GM19025 (cell line): ENCODE results near the gene CLN5.
"Not testable (repeated sequence)": the region's sequence is repeated elsewhere in the genome, so short reads cannot be mapped to it uniquely, and the experiment has no call there.

Source experiments
- ATAC-seq: cut with Tn5 transposase; IDR thresholded peaks from one replicate; pipeline ENCODE4 v1.9.1; 2021; ENCODE audit warnings: mild to moderate bottlenecking, low read depth, moderate library complexity; ENCODE audit not compliant: unreplicated experiment

CLN5 gene

DNA sequence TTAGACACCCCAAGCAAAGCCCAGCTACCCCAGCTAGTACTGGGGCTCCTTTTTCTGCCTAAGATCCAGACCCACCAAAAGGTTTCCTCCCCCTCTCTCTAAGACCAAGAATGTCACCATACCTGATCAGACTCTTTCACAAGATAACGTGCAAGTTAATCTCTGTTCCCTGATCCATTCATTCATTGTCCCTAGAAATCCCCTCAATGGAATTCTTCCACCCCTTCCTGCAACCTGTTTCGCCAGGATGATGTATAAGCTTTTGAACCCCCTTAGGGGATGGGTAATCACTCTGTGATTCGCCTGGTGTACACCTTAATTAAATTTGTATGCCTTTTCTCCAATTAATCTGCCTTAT is 17.3 kb upstream of the CLN5 start:
- ATAC-seq: no peak

DNA sequence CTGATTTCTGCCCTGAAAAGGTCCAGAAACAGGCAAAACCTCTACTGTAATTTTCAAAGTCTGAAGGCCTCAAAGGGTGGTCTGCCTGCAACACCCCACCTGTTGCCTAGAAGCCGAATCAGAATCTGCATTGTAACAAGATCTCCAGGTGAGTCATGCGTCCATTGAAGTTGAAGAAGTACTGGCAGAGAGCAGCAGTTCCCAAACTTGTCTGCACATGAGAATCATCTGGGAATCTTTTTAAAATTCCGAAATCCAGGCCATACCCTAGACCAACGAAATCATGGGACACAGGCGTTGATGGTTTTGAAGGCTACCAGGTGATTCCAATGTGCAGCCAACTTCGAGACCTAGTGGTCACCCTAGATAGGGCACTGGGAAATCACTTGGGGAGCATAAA is 16.0 kb upstream of the CLN5 start:
- no peak for ATAC-seq

DNA sequence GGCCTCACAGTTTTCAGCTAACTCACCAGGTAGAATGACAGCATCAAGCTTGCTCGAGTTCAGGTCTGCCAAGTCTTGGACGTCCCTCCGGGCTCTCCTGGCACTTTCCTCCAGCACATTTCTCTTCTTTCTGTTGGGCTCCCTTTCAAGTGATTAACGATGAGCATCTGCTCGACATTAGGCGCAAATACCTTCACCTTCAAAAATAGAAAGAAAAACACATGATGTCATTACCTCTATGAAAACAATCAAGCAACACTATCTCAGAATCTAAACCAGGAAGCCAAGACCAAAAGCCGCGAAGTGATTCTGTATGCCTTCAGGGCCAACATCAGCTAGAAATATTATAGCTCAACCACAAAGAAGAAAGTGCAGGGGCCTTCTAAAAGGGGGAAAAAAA is 15.4 kb upstream of the CLN5 start:
- no peak for ATAC-seq

DNA sequence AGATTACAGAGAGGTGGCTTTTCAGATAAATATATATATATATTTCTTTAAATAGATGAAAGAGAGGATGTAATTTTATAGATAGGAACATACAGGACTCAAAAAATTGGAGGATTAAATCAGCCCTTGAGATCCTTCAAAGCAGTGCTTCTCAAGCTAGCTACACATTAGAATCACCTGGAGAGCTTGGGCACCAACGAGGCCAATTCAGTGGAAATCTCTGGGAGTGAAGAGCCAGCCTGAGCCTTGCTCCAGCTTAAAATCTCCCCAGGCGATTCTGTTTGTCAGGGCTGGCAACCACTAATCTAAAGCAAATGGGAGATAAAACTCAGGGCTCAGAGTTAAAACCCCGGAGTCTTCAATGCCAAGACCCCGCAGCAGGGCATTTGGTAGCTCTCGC is 15.0 kb upstream of the CLN5 start:
- ATAC-seq: no peak

DNA sequence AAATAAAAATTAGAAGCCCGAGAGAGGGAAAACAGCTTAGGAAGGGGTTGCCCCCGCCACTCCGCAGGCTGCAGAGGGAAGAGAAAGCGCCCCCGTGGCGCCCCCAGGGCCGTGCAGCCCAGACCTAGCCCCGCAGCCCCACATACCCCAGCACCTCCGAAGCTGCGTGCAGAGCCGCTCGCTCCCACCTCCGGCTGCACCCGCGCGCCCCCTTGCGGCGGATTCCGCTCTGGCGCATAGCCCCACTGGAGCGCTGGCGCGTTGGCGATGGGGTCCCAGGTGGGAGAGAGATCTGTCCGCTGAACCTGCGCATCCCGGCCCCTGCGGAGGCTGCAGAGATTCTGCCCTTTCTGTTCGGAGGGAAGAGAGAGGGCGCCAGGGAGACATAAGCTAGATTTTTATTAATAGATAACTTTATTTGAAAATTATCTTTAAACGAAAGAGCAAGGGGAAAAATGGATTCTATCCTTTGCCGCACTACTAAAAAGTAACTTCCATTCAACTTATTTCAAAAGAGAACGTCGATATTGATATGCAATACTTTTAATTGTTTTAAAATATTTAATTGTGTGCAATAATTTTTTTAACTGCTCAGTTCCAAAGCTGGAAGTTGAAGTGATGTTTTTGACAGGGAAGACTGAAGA is 11.7 kb upstream of the CLN5 start:
- ATAC-seq: peak; percentile 99

DNA sequence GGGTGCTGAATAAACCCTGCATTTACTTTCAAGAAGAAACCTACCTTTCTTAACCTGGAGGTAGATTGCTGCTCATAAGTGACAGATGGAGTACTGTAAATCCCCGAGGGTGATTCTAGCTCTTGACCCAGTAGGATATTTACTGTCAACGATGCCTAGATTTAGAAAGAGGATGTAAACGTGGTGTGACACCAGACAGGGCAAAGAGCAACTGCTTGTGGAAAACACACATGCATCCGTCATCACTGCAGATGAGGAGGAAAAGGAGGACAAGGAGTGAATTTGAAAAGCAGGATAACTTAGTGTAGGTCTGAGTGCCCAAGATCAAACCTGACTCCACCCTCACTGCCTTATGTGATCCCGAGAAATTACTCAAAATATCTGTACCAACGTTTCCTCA is 9.8 kb upstream of the CLN5 start:
- ATAC-seq: no peak

DNA sequence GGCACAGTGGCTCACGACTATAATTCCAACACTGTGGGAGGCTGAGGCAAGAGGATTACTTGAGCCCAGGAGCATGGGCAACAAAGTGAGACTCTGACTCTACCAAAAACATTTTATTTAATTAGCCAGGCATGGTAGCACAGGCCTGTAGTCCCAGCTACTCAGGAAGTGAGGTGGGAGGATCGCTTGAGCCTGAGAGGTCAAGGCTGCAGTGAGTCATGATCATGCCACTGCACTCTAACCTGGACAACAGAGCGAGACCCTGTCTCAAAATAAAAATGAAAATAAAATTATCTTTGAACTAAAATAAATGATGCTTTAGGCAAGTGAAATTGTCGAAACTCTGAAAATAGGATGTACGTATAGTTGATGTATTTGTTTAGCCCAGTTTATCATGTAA is 8.2 kb upstream of the CLN5 start:
- ATAC-seq: no peak

DNA sequence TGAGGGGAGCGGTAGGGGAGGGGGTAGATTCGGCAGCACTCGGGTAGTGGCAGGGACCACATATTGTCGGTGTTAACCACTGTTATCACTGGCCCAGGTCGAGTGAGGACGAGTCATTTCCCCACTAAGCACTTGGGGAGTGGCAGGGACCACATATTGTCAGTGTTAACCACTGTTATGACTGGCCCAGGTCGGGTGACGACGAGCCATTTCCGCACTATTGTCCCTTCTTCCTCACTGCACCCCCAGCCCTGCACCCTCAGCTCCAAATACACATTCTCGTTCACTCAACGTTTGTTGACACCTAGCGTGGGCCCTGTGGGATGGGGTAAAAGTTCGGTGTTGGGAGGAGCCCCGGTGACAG is 467 bp upstream of the CLN5 start:
- ATAC-seq: peak; percentile 45

DNA sequence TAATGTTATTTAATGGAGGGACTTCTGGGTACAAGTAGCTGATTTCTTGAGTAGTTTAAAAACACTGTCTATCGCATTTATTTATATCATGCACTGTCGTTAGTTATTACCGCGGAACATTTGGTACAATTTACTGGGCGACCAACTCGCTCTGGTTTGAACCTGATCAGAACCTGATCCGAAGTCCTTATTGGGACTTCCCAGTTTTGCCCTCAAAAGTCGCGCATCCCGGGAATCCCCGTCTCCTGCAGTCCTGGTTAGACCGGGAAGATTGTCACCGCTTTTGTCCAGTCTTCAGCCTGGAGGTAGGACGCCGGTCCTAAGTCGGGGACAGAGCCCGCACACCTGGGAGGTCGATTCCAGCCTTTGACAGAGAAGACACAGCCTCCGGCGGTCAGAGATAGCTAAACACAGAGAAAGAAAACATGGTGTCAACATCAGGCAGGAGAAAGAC is 694 bp downstream of the CLN5 start:
- ATAC-seq: no peak

DNA sequence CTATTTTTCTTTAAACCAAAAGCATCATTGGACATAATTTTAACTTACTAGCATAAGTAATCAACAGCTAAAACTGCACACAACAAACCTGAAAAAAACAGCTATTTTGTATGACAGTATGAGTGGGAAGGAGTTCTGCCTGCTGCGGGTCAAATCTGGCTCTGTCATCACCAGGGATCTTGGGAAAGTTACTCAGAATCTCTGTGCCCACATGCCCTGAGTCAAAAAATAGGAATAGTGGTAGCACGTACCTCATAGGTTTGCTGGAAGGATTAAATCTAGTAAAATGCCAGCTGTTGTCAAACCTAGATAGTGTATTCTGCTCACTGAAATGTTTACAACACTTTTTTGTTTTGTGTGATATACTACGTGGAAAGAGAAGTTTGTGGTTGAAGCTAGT is 1.1 kb downstream of the CLN5 start:
- no peak for ATAC-seq

DNA sequence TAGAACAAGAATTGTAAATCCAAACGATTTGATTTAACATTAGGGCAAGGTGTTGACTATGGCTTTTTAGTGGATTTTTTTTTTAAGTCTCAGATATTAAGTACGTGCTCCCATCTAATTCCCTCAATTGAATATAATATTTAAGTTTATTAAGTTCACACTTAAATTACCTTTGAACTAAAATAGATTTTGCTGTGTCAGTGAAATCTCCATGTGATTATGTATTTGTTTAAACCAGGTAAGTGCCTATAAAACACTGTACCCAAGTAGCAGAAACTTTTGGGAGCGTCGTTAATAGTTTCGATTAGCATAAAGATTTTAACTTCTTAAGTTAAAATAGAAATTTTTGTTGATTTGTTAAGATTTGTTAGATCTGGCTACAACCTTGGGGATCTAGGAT is 1.6 kb downstream of the CLN5 start:
- no peak for ATAC-seq

DNA sequence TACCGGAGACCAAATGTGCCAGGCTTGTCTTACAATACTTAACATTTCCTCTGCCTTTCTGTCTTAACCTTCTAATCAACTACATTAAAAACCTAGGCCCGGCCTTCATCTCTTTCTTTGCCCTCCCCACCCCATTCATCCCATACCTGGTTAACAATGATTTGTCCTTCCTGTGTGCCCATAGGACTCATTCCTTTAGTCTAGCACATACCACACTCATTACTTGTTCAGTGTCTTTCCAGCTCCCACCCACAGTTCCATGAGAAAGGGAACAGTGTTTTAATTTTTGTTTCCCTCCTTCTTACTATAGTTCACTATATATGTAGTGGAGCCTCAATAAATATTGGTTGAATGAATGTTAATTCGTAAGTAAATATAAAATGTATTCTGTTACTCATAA is 2.4 kb downstream of the CLN5 start:
- no peak for ATAC-seq

DNA sequence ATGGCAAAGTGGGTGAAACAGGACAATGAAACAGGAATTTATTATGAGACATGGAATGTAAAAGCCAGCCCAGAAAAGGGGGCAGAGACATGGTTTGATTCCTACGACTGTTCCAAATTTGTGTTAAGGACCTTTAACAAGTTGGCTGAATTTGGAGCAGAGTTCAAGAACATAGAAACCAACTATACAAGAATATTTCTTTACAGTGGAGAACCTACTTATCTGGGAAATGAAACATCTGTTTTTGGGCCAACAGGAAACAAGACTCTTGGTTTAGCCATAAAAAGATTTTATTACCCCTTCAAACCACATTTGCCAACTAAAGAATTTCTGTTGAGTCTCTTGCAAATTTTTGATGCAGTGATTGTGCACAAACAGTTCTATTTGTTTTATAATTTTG is 8.6 kb downstream of the CLN5 start:
- ATAC-seq: no peak

DNA sequence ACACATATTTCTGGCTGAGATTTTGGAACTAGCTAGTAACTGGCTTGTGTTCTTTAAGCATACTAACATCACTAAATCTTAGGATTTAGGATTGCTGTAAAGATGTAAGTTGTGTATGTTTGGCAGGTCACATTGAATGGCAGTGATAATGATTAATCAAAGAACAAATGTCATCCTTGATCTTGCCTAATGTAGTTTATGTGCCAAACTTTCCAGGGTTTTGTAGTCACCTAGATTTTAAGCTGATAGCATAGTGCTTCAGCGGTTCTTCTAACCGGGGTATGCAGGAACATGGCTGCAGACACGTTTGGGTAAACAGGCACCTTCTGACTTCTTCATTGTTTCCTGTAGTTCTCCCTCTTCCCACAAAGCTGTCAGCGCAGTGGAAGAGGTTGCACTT is 9.7 kb downstream of the CLN5 start:
- ATAC-seq: no peak

DNA sequence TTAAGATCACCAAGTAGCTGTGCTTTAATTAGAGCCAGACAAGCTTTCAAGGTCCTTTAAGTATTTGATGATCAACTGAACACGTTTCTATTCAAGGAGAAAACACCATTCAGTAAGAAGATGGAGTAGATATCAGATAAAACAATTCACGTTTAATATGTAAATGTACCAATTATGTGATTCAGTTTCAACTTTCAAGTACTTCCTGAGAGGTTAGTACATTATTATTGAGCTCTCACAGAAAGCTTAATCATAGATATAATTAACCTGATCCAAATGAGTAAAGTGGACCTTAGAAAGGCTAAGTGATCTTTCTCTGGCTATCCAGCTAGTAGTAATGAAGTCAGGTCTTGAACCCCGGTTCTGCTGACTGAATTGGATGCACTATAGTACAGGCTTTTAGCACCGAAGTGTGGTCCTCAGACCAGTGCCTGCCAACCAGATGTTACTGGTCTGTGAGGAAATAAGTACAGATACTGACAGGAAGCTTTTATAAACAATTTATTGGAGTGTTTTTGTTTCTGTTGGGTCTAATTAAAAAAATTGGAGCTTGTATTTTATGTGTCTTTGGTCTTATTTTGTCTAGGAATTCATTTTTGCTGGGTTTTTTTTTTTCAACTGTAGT is 10.2 kb downstream of the CLN5 start:
- ATAC-seq: no peak

DNA sequence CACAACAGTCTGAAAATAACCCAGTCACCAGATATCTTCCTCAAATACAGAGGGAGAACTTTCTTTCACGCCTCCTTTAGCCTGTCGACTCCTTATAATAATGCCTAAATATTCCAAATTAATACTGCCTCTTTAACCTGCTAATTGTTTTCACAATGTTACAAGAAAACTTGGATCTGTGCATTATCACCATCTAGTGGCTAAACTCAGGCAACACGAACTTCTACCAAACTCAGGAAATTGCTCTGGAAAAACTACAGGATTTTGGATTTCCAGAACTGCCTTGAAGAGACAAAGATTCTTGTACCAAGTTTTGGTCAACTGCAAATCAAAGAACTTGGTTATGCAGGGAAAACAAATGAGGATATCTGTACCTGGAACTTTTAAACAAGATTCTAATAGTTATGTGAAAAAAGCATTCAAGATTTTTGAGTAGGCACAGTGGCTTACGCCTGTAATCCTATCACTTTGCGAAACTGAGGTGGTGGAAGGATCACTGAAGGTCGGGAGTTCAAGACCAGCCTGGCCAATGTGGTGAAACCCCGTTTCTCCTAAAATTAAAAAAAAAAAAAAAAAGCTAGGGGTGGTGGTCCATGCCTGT is 10.8 kb downstream of the CLN5 start:
- no peak for ATAC-seq

DNA sequence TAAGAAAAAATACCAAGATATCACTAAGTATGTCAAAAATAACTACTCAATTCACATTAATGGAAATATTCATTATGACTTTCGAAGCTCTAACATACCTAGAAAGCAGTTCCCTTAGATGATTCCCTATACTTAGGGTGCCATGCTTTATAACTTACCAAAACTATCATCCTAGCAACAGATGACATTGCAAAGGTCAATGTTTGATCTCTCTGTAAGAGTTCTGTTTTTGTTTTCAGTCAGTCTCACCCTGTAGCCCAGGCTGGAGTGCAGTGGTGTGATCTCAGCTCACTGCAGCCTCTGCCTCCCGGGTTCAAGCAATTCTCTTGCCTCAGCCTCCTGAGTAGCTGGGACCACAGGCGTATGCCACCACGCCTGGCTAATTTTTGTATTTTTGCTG is 16.5 kb downstream of the CLN5 start:
- ATAC-seq: peak; percentile 44

DNA sequence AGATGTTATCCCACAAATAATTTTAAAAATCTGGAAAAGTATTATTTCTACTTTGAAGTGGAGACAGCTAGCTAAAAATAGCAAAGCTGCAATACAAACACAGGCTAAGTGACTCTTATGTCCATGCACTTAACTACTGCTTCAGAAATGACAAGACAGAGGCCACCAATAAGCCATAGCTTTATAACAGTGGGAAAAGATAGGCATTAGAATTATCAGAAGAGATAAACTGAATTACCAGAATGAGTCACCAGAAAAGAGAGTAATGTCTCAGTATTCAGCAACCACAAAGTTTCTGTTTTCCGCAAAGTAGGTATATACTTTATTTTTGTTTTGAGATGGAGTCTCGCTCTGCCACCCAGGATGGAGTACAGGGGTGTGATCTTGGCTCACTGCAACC is 17.1 kb downstream of the CLN5 start:
- no peak for ATAC-seq

DNA sequence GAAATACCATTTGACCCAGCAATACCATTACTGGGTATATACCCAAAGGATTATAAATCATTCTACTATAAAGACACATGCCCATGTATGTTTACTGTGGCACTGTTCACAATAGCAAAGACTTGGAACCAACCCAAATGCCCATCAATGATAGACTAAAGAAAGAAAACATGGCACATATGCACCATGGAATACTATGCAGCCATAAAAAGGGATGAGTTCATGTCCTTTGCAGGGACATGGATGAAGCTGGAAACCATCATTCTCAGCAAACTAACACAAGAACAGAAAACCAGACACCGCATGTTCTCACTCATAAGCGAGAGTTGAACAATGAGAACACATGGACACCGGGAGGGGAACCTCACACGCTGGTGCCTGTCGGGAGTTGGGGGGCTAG is 17.8 kb downstream of the CLN5 start:
- not testable (repeated sequence) for ATAC-seq

DNA sequence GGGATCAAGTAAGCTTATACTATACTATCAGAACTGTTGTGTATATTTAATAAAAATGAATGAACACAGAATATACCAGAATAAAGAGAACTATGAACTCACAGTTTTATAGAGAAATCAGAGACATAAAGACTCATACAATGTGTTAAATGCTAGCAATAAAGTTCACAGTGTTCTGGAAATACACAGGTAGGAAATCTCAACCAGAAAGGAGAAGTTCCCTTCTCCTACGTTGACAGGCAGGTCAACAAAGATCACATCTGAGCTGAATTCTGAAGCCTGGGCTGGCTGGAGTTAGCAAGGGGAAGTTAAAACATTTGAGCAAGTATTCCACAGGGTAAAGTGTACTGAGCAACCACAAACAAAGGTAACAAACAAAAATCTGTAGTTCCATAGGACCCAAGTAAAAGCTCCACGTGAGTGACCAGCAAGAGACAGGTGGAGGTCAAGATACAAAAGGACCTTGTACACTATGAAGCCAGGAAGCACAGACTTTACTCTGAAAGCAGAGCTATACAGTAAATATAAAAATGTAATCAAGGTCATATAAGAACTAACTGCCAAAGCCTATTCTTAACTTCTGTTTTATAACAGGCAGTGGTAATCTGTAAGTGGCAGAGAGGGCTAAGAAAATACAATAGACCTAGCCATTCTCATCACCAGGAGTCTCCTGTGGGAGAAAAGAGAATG is 22.1 kb downstream of the CLN5 start:
- ATAC-seq: no peak

DNA sequence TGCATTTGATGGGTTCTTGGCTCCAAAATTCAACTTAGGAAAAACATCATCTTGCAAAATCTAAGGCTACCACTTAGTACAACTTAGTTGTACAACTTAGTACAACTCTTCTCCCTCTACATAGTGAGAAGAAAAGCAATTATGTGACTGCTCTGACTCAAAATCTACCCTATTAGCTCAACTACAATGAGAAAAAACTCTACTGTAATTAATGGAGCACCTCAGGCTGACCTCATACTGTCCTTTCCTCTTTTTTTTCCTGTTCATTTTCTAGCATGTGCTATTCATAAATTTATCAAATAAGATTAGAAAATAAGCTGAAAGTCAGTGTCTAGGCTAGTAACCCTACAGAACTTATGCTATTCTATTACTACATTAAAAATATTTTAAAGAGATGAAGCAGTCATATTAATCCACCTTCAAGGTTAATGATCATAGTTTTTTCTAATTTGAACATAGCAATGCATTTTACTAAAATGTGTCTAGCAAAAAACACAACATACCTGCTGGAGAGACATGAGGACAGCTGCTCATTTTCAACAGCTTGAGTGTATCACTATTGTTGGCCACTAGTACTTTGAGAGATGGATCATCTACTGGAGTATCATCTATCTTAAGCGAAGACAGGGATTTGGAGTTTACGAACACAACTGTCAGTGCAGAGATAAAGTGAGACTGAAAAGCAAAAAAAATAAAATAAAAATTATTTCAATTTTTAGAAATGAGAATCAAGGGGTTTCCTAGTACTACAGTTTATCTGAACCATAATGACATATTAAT is 23.2 kb downstream of the CLN5 start:
- no peak for ATAC-seq
